Epithelial cell of esophagus (primary cell): ENCODE results near the gene CLDN24.
A peak's percentile ranks its signal among the peaks of the same experiment; 100 is the strongest.

Experiments used
- DNase-seq: peaks from one replicate; pipeline ENCODE4 v3.0.0; 2010; ENCODE audit warnings: low read depth
- H3K4me3 ChIP-seq: 2 replicates; pipeline ENCODE4 v1.5.1; 2011; ENCODE audit warnings: mild to moderate bottlenecking, low read length, control low read depth
- CTCF ChIP-seq: IDR thresholded peaks from 2 replicates; pipeline ENCODE4 v1.5.1; 2011; ENCODE audit warnings: low read depth, mild to moderate bottlenecking, low read length, control low read depth, inconsistent platforms; ENCODE audit not compliant: insufficient read depth; ENCODE audit errors: missing control alignments

Gene CLDN24

GRCh38 chr4:183312841-183313240 lies 9.4 kb downstream of the CLDN24 start:
- DNase-seq: no peak
- H3K4me3 ChIP-seq: no peak overlapping the region
- TF ChIP-seq CTCF: no peak

DNA sequence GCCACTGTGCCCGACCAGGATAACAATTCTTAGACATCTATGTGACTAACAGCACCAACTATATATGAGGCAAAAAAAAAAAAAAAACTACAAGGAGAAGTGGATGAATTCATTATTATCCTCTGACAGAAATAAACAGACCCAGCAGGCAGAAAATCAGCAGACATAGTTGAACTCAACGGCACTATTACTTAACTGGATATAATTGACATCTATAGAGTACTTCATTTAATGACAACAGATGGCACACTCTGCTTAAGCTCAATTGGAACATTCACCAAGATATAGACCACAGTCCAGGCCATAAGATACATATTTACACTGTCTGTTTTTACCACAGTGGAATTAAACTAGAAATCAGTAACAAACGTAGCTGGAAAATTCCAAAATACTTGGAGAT lies 15.4 kb downstream of the CLDN24 start:
- TF ChIP-seq CTCF: no peak
- no peak overlapping the region for H3K4me3 ChIP-seq
- no peak for DNase-seq

GRCh38 chr4:183304538-183304937 lies 17.7 kb downstream of the CLDN24 start:
- no peak overlapping the region for H3K4me3 ChIP-seq
- DNase-seq: no peak
- no peak for TF ChIP-seq CTCF

- H3K4me3 ChIP-seq: no peak overlapping the region
- no peak for TF ChIP-seq CTCF
- no peak for DNase-seq
Measured at GRCh38 chr4:183304067-183304466, 18.2 kb downstream of the CLDN24 start.

DNA sequence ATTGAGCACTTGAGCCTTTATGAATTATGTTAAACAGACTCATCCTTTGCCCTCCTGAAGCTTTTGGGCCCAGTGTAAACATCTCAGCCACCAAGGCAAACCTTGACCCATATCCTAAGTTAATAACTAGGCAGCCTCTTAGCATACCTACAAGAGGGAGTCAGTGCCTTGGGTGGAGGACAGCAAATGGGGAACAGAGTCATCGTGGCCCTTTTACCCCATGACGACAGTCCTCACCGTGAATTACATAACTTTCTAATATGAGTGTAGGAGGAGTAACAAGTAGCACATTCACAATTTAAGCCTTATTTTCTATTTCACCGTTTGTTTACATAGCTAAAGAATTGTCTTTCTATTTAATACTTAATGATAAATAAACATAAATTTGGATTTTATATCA lies 18.9 kb downstream of the CLDN24 start:
- H3K4me3 ChIP-seq: no peak overlapping the region
- no peak for DNase-seq
- no peak for TF ChIP-seq CTCF

- TF ChIP-seq CTCF: no peak
- no peak for DNase-seq
- H3K4me3 ChIP-seq: no peak overlapping the region
Measured at GRCh38 chr4:183300655-183301054, 21.6 kb downstream of the CLDN24 start.

- peak; percentile 27 for DNase-seq
- TF ChIP-seq CTCF: no peak
- H3K4me3 ChIP-seq: no peak overlapping the region
Measured at GRCh38 chr4:183300070-183300469, 22.2 kb downstream of the CLDN24 start.
